ENCODE data around the gene NR2F1. TPM values are rescaled to one million over a fixed set of nuclear protein-coding genes. Genes with fewer than 3 reads are reported as not detected.

The NR2F1 gene
- total RNA-seq, 1 experiment from 2014 or later: not detected

GRCh38 chr5:93571114-93571949, 11.7 kb upstream of the NR2F1 start:
- TF ChIP-seq CTCF (conservative IDR thresholded peaks at IDR 0.05): no peak
- Histone ChIP-seq H2BK15ac (ENCODE audit: low read depth, low read length) (no peak overlapping the region), H3K27ac (ENCODE audit: insufficient read length, low read depth, low read length) (no peak overlapping the region), H3K56ac (ENCODE audit: insufficient read length, low read depth, low read length) (no peak overlapping the region), H3K9ac (ENCODE audit: extremely low read depth, insufficient read length, low read length) (no peak overlapping the region), H3K9me3 (ENCODE audit: control insufficient read depth, low read depth, low read length) (no peaks in the 10 kb centered on the region), H3K79me2 (ENCODE audit: insufficient read depth, low read length) (no peaks in the 10 kb centered on the region), H3K4me1 (ENCODE audit: insufficient read depth, low read length) (peaks cover 3% of the 10 kb centered on the region; the same call in 1 of the 2 replicates), H3K23ac (ENCODE audit: insufficient read length, low read depth, low read length) (no peak overlapping the region), H4K5ac (ENCODE audit: insufficient read length, low read depth, low read length) (no peak overlapping the region), H3K79me1 (ENCODE audit: insufficient read depth, low read depth, low read length, poor library complexity, severe bottlenecking) (no peaks in the 10 kb centered on the region), H4K91ac (ENCODE audit: insufficient read length, low read depth, low read length) (no peak overlapping the region), H3K18ac (ENCODE audit: insufficient read length, low read depth, low read length) (no peak overlapping the region), H3K27me3 (ENCODE audit: insufficient read depth, low read length) (peaks cover 70% of the 10 kb centered on the region), H4K8ac (replicated peaks; ENCODE audit: insufficient read length, low read depth, low read length) (no peak overlapping the region), H2AK5ac (ENCODE audit: insufficient read length, low read length) (no peak overlapping the region), H2BK12ac (ENCODE audit: insufficient read length, low read depth, low read length) (no peak overlapping the region), H3K4ac (ENCODE audit: low read depth, low read length) (no peak overlapping the region), H3K4me2 (ENCODE audit: insufficient read depth, insufficient read length, low read length) (peak overlapping the region; percentile 61), H2BK5ac (ENCODE audit: insufficient read length, low read length) (no peak overlapping the region), H4K20me1 (ENCODE audit: control insufficient read depth, insufficient read depth, insufficient read length) (no peaks in the 10 kb centered on the region), H3K23me2 (ENCODE audit: insufficient read length, low read depth, low read length, poor library complexity, severe bottlenecking) (peaks cover 3% of the 10 kb centered on the region), H2BK20ac (ENCODE audit: low read depth, low read length, poor library complexity, severe bottlenecking) (no peak overlapping the region), H3K14ac (ENCODE audit: insufficient read depth, low read length) (no peak overlapping the region), H3T11ph (ENCODE audit: low read length) (no peak overlapping the region), H2BK120ac (ENCODE audit: low read depth, low read length, poor library complexity, severe bottlenecking) (no peak overlapping the region), H2AFZ (ENCODE audit: low read length) (no peak overlapping the region)
- peaks cover 34 to 42% of the 10 kb centered on the region in 2 experiments for H3K4me1 Mint-ChIP-seq
- H3K27ac Mint-ChIP-seq: no peak overlapping the region; a peak in 1 of 7 replicates
- H3K36me3 Mint-ChIP-seq (ENCODE audit: insufficient read depth in 1 of 3, low read depth in 3 of 3): no peaks in the 10 kb centered on the region
- no peaks in the 10 kb centered on the region; a peak in 3 of 5 replicates for H3K9me3 Mint-ChIP-seq
- peak; percentile 71 for DNase-seq
- no CpG with 5 or more reads among the region's 32 CpGs for WGBS (ENCODE audit: extremely low coverage, insufficient read length, low lambda C conversion rate)
- H3K4me3 Mint-ChIP-seq: peak overlapping the region; percentile 64 to 65
- peaks cover 12% of the 10 kb centered on the region for H3K27me3 Mint-ChIP-seq (ENCODE audit: low read depth)
